Measurements from ENCODE around the gene PEX12.

- TF ChIP-seq EZH2 (IDR thresholded peaks at IDR 0.05; ENCODE audit: low read depth) (no peak), CTCF (conservative IDR thresholded peaks at IDR 0.05) (no peak)
Measured at GRCh38 chr17:35554668-35555067, 23.7 kb downstream of the PEX12 start.

Data from PC-9 (cell line).